ENCODE data around the gene LRRC36. TPM values are rescaled to one million over a fixed set of nuclear protein-coding genes. Genes with fewer than 3 reads are reported as not detected.
A peak's percentile ranks its signal among the peaks of the same experiment; 100 is the strongest.

Gene LRRC36
- total RNA-seq, 2 donors from 2014 or later = 0.56 TPM; not detected in 1

DNA sequence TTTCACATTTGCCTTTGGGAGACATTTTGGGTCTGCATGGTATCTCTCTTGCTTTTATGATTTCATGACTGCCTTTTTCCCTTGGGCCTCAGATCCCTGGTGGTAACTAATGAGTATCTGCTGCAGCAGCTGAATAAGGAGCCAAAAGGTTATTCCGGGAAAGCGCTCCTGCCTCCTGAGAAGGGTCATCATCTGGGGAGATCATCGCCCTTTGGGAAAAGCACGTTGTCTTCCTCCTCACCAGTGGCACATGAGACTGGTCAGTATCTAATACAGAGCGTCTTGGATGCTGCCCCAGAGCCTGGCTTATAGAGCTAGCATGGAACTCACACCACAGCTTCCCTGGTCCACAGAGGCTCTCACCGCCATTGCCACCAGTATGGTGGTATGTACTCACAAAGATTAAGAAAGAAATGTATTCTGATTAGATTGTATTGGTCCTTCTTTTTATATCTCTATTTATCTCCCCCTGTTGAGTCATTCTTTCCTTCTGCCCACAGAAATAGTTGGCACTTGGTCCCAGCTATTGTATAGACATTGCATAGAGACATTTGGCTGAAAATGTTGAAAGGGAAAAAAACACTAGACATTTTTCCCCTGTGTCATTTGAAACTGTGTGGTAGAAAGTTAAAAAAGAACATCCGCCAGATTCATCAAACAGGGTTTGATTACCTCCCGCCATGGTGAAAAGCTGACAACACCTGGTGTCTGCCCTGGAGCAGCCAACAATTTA, 58.3 kb downstream of the LRRC36 start:
- DNase-seq (ENCODE audit: low spot score) = no peak
- intact Hi-C loops (cut with DNase I) = no loop called here

DNA sequence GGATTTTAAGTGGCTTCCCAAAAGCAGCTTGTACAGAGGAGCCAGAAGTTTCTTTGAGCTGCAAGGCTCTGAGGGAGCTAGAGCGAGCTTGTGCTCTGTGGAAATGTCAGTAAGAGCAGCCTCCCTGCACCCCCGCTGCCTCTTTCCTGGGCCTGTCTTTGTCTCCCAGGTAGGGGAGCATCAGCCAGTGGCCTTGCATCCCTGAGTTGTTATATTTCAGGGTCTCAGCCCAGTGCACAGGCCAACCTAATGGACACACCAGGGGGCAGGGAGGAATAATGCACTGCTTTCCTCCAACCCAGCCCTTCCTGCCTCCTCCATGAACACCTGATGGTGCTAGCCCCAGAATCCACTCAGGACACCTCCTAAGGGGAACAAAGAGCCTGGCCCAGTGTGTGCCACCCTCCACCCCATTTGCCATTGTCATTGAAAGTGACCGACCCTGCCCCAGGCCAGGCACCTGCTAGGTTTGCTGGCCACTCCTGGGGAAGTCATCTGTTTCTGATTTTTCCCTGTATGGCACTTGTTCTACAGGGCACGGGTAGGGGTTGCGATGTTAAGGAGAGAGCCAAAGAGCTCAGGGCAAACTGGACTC, 60.3 kb downstream of the LRRC36 start:
- DNase-seq (ENCODE audit: low spot score) = no peak
- intact Hi-C loops (cut with DNase I) = no loop called here

DNA sequence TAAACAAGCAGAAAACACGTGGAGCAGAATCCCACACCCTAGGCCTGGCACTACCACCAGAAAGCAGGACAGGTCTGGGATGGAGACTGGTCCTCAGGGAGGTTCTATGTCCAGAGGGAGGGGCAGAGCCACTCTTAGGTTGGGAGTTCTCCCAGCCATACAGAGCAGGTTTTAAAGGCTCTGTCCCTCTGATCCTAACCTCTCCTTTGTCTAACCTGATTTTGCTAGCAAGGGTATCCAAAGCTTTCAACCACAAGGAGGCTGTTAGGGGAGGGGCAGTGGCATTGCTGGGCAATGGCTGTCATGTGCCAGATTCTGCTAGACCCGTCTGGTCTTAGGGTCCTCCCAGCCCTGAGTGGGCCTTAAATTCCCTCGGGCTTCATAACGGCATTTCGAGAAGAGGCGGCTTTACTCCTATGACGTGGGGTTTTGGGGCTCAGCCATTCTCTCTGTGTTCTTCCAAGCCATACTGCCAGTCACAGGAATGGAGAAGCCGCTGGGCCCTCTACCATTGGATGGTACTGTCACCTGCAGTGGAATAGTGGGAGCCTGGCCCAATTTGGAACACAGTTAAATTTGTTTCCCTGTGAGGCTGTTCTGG, 61.0 kb downstream of the LRRC36 start:
- no peak for DNase-seq (ENCODE audit: low spot score)
- intact Hi-C loops (cut with DNase I) = no loop called here

DNA sequence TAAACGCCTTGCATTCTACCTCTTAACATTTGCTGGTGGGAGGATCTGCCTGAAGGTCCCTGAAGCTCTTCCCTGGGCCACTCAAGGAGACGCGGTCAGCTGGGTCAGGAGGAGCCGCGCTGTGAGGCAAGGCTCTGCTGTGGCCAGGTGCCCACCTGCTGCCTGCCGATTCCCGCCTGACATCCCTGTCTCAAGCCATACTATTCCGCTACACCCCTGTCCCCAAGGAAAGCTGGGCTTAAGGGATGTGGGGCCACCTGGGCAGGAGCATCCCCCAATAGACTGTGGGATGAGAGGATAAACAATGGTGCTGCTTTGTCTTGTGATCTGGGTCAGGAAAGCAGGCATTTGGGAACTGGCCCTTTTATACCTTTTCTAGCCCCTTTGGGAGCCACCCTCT, 61.6 kb downstream of the LRRC36 start:
- no peak for DNase-seq (ENCODE audit: low spot score)
- intact Hi-C loops (cut with DNase I) = no loop called here

DNA sequence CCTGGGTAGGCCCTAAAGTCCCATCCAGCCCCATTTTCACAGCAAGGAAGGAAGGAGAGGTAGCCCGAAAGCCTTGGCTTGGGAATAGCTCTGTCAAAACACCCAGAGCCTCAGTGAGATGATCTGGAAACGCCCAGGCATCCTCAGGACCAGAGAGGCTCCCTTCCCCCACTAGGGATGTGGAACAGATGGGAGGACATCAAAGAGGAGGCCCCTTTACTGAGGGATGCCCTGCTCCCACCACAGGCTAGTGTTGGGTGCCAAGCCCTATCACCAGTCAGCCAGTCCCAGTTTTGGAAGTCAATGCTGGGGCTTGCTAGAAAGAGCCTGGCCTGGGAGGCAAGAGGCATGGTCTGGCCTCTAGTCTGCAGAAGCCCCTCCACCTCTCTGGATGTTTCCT, 62.0 kb downstream of the LRRC36 start:
- no peak for DNase-seq (ENCODE audit: low spot score)
- intact Hi-C loops (cut with DNase I) = no loop called here

DNA sequence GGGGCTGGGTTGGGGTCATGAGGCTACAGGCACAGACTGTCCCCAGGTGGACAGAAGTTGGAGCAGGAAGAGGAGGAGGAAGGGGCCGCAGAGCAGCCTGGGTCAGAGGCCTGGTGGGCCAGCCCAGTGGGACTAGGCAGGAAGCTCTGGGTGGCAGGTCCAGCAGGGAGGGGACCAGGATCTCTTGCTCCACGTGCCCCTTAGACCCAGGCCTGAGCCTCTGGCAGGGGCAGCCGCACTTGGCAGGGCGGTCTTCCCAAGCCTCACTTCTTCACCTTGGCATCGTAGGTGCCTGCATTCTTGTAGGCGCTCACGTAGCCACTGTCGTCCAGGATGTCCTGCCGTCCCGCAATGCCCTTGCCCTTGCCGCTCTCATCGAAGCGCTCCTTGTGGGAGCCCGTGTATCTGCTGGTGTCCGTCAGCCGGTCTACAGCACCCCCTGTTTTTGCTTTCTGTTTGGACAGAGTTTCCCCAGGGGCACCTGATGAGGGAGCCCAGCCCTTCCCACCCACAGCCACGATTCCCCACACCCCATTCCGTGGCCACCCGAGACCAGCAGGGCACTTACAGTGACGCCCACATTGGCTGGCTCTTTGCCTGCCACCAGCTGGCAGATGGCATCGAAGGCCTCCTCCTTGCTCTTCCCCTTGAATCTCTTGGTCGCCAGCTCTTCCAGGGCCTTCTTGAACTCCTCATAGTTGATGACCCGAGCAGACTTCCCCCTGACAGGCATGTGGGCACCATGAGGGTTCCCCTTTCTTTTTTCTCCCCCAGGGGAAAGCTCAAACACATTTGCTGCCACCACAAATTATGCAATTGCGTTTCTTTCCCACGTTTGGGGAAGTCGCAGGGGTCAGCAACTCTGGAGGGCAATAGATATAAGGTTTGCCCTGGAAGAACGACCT, 63.5 kb downstream of the LRRC36 start:
- no peak for DNase-seq (ENCODE audit: low spot score)
- intact Hi-C loops (cut with DNase I) = no loop called here

DNA sequence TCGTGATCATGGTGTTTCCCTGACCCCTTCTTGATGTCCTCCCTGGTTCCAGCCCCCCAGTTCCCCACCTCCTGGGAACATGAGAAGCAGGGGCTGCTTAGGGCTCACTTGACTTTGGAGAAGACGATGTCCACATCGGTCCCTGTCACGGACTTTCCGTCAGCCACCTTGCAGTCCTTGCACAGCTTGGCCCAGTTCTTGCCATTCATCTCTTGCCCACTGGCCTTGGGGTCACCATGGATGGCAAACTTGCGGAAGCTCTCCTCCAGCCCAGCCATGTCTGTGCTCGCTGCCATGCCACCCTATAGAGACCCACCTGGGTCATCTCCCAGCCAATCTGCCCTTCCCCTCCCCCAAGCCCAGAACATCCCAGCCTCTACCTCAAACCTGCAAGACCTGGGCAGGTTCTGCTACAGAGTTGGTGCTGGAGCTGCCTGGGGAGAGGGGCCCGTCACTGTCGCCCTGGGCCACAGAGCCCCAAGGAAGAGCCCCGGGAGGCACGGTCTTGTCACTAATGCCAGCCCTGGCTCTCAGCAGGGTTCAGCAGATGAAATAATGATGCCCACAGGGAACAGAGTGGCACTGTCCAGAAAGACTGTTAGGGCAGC, 64.3 kb downstream of the LRRC36 start:
- intact Hi-C loops (cut with DNase I) = no loop called here

DNA sequence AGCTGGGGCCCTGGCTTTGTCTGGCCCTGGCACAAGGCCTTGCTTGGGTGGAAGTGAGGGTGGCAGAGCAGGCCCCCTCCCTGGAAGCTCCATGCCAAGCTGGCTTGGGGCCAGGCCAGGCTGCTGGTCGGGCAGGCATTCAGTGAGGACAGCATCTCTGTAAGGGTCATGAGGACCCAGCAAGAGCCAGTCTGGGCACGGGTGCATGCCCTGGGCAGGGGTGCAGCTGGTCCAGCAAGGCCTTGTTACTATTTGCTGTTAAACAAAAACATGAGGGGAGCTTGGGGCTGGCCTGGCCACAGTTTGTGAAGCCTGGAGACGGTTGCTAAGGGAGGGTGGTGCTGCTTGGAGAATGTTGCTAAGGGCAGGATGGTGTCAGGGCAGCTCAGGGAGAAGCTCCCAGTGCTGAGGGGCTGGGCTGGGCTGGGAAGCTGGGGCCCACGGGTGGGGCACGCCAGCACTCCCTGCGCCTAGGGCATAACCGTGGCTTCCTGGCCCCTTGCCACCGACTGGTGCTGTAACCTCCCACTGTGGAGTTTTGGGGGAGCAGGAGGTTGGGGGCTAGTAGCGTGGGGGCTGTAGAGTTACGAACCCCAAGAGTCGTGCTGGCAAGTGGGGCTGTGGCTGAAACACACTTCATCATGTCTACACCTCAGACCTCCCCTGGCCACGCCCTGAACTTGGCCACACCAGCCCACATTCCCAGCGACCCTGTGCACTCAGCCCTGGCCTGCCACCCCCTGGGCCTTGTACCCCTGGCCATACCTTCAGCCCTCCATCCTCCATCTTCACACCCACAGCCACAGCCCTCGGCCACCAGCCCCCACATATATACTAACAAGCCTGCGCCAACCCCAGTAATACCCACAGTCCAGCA, 65.0 kb downstream of the LRRC36 start:
- no peak for DNase-seq (ENCODE audit: low spot score)
- intact Hi-C loops (cut with DNase I) = no loop called here

More for the DNA sequence above, 64.3 kb downstream of the LRRC36 start:
- no peak for DNase-seq (ENCODE audit: low spot score)

DNA sequence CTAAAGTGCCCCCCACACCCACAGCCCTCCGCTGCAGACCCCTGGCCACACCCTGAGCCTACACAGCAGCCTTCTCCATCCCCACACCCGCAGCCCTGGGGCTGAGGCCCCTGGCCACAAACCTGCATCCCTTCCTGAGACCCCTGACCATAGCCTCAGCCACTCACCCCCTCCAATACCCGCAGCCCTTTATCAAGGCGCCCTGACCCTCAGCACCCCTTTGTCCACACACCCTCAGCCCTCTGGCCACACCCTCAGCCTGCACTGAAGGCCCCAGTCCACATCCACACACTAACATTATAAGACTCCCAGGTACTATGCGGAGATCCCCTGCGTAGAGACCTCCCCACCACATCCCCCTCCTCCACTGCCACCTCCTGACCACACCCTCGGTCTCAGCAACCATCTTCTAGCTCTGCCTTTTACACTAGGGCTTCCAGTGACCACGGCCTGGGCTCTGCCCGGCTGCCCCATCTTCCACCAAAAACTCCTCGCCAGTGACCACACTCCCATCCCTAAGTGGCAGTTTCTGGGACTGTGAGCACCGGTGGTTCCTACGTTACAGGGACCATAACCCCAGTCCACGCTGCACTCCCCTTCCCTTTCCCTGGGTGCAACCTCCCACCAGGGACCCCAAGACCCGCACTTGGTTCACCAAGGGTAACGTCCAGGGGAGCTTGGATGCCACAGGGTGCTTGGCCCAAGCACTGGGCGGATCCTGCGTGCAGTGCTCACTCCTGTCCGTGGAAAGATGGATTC, 65.9 kb downstream of the LRRC36 start:
- intact Hi-C loops (cut with DNase I) = no loop called here
- DNase-seq (ENCODE audit: low spot score) = no peak

DNA sequence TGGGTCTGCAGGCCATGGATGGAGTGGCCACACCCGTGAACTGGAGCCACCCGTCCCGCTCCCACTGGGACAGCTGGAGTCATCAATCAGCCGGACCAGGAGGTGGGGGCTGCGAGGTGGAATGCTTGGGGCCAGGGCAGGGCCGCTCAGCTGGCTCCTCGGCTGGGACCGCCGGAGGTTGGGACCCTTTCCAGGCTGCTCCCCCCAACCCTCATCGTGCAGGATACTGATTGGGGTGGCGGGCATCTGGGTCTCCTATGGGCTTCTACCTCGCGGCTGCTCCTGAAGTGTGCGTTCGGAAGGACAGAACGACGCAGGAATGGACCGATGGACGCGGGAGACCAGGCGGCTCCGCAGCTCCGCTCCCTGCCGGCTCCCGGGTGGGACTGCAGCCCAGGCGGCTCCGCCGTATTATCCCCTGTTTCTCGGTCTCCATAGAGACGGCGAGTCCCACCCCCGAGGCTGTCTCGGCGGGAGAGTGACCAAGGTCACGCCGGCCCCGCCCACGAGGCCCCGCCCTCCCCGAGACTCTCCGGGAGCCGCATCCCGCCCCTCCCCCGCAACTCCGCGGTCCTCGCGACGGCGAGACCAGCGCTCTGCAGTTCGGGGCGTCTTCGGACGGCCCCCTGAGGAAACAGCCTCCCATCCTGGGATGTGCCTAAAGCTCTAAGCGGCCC, 66.6 kb downstream of the LRRC36 start, which contains the start of gene TPPP3:
Gene TPPP3, minus strand, starts transcription at position 388 of the 677 bp plus-strand sequence. CDS start 2,387 bp downstream, outside the sequence.
- intact Hi-C loops (cut with DNase I) = no loop called here
- DNase-seq (ENCODE audit: low spot score) = peak; percentile 97

DNA sequence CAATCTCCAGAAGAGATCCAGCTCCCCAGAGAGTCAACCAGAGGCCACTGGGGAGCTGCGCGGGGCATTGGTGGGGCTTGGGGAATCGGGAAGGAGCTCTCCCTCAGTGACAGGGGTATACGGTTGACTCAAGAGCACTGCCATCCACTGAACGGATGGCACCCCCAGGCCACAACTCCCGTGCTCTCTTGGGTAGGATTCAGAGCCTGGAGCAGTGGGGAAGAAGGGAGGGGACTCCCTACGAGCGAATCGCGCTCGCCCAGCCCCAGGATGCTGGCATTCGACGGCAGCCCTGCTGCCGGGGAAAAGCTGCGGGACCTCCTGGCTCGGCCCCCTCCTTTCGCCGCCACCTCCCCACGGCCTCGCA, 67.2 kb downstream of the LRRC36 start:
- intact Hi-C loops (cut with DNase I) = no loop called here
- no peak for DNase-seq (ENCODE audit: low spot score)

DNA sequence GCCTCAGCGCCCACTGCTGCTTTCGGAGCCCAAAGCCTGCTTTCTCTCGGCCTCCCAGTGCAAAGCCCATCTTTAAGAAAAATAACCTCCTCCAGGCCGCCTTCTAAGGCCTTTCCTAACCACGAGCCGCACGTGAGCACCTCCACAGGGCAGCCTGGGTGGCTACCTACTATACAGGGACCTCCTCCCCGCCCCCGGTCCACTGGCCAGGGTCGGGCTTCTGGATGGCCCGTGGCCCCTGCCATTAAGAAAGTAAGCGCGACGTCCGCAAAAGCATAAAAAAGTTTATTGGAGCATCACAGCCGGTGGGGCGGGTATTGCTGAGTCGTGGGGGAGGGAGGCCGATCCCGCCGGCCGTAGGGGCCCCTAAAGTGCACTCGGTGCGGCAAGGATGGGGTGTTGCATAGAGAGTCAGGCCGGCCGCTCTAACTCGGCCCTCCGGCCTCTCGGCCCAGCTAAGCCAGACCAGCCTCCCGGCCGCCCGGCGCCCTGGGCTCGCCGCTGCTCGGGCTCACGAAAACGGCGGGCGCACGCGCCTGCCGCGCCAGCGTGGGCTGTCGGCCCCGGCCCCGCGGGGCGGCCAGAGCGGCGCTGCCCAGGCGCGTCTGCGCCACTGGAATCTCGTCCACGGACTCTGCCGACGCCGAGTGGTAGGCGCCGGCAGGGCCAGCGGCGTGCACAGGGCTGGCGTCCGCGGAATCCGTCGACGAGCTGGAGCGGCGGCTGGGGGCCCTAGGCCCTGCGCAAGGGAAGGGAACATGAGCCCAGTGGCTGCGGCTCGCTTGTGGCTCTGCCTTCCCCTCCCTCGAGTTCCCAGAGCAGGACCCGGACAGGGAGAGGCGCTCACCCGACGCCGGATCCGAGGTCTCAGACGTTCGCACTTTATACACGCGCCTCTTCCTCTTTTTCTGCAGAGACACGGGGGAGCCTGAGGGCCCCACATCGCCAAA, 67.8 kb downstream of the LRRC36 start:
- no peak for DNase-seq (ENCODE audit: low spot score)
- intact Hi-C loops (cut with DNase I) = no loop called here

DNA sequence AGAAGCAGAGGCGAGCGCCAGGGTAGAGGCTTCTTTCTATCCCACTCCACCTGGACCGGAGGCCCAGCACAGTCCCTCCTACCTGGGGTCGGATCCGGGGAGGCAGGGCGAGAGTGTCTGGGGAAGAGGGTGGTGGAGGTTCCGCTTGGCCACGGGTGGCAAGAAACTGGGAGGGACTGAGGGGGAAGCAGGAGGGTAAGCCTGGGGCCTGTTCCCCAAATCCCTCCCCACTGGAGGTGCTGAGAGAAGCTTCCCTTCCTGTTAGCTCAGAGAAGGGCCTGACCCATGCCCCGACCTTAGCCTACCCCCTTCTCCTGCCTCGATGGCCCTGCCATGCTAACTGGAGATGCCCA, 68.5 kb downstream of the LRRC36 start:
- intact Hi-C loops (cut with DNase I) = no loop called here
- DNase-seq (ENCODE audit: low spot score) = no peak

DNA sequence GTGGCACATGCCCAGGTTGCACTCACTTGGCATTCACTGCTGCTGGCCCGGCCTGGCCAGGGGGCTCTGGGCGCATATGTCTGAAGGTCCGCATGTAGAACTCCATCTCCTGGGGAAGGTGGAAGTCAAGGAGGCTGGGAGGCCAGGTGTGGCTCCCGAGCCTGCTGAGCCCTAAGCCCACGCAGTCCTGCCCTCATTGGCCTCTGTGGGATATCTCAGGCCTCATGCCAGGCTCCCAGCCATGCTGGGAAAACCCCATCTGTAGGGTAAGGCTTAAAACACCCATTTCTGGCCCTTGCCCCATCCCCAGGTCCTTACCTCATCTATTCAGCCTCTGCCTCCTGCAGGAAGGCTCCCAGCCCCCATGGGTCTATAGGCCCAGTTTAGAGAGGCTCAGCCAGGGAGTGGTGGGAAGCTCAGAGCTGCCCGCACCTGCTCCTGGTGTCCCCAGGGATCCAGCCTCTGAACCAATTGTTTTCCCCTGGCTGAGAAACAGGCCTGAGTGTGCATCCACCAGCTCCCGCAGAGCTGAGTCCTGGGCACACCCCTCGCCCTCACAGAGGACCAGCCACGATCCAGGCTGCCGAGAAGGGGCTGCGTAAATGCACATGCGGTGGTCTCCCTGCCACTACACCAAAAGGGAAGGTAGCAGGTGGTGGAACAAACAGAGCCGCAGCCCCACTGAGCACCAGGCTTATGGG, 69.0 kb downstream of the LRRC36 start:
- DNase-seq (ENCODE audit: low spot score) = no peak
- intact Hi-C loops (cut with DNase I) = no loop called here

DNA sequence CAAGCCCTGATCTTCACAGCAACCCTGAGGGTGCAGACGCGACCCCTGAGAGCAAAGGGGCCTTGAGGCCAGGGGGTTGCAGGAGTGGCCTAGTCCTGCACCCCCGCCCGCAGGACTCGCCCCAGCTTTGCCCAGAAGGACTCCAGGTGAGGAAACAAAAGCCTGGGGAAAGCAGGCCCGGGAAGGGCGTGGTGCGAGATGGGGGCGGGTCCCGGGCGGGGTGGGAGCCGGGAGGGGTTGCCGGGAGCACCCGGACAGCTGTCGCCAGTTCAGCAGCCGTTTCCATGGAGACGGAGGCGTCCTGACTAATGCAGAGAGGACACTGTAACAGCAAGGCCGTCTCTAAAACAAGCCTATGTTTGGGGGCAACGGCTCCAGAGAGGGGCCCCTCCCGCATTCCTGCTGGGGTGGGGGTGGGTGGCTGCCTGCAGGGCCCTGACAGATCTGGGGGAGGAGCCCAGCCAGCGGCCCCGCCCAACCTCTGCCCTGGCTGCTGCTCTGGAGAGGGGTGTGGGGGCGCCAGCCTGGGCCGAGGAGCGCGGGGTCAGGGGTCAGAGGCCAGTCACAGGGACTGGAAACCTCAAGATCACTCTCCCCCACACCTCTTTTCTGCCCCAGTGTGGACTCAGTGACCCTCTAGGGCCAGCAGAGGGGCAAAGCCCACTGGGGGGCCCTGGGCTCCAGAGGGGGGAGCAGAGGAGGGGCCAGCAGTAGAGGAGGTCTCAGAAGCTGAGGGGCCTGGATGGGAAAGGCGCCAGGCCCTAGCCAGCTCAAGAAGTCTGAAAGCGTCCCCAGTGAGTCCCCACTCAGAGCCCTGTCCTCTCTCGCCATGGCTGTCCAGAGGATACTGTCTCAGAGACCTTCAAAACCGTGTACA, 69.8 kb downstream of the LRRC36 start:
- peak; percentile 95 for DNase-seq (ENCODE audit: low spot score)
- intact Hi-C loops (cut with DNase I) = no loop called here

Measured in posterior vena cava (tissue), 2 donors.